Measurements from ENCODE around the gene PLIN4. TPM values are rescaled to one million over a fixed set of nuclear protein-coding genes. Genes with fewer than 3 reads are reported as not detected.
A peak's percentile ranks its signal among the peaks of the same experiment; 100 is the strongest.

Gene PLIN4
- total RNA-seq, 4 donors from 2014 or later, result 65.1 to 689 (median 138) TPM

GRCh38 chr19:4521888-4522242 lies 3.6 kb upstream of the PLIN4 start:
- no peaks in the 10 kb centered on the region for H3K9me3 ChIP-seq
- TF ChIP-seq EP300 (IDR thresholded peaks at IDR 0.05) (no peak), POLR2A (IDR thresholded peaks at IDR 0.05) (no peak), CTCF (IDR thresholded peaks at IDR 0.05) (no peak)
- no peaks in the 10 kb centered on the region for H3K36me3 ChIP-seq
- H3K4me1 ChIP-seq, result peaks cover 0 to 14% (median 0%) of the 10 kb centered on the region in 4 donors
- peaks cover 0 to 36% of the 10 kb centered on the region in 2 donors for H3K27me3 ChIP-seq
- no peak overlapping the region for H3K27ac ChIP-seq
- H3K4me3 ChIP-seq, result no peak overlapping the region
- DNase-seq (ENCODE audit: low spot score in 2 of 2), result no peak
- 74 to 79% methylated on average over 5 of the region's 5 CpGs for WGBS, 2 donors

GRCh38 chr19:4521170-4521887 lies 3.0 kb upstream of the PLIN4 start:
- Histone ChIP-seq H3K27me3 (peaks cover 0 to 41% of the 10 kb centered on the region in 2 donors), H3K36me3 (no peaks in the 10 kb centered on the region), H3K4me1 (peaks cover 0 to 14% (median 0%) of the 10 kb centered on the region in 4 donors), H3K27ac (no peak overlapping the region), H3K9me3 (no peaks in the 10 kb centered on the region), H3K4me3 (no peak overlapping the region)
- TF ChIP-seq EP300 (IDR thresholded peaks at IDR 0.05) (no peak), CTCF (IDR thresholded peaks at IDR 0.05) (no peak), POLR2A (IDR thresholded peaks at IDR 0.05) (no peak)
- DNase-seq (ENCODE audit: low spot score in 2 of 2), result no peak
- WGBS, 2 donors, result 74 to 76% methylated on average over 8 to 11 of the region's 11 CpGs

- WGBS, 2 donors, result 57 to 67% methylated on average over 9 of the region's 9 CpGs
- no peak for DNase-seq (ENCODE audit: low spot score in 2 of 2)
Observed at GRCh38 chr19:4519521-4520277, 1.4 kb upstream of the PLIN4 start.

DNA sequence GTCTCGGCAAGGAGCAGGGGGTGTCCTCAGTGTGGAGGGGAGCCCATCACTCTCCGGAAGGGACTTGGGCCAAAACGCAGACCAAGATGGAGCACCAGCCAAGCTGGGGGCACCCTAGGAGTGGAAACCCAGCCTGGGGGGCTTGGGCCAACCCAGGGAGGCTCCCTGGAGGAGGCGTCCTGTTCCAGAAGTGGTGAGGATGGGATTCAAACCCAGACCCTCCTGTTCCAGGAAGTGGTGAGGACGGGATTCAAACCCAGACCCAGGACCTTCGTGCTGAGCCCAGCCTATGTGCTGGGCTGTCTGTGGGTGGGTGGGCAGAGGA lies 848 bp upstream of the PLIN4 start:
- H3K9me3 ChIP-seq, result no peaks in the 10 kb centered on the region
- peaks cover 0 to 14% (median 0%) of the 10 kb centered on the region in 4 donors for H3K4me1 ChIP-seq
- 89 to 90% methylated on average over 4 to 6 of the region's 6 CpGs for WGBS, 2 donors
- TF ChIP-seq EP300 (IDR thresholded peaks at IDR 0.05) (no peak), POLR2A (IDR thresholded peaks at IDR 0.05) (no peak), CTCF (IDR thresholded peaks at IDR 0.05) (no peak)
- H3K27me3 ChIP-seq, result peaks cover 0 to 36% of the 10 kb centered on the region in 2 donors
- peak overlapping the region in 1 of 4 donors; percentile 3 for H3K27ac ChIP-seq
- H3K4me3 ChIP-seq, result no peak overlapping the region
- no peak for DNase-seq (ENCODE audit: low spot score in 2 of 2)
- no peaks in the 10 kb centered on the region for H3K36me3 ChIP-seq

More at GRCh38 chr19:4519521-4520277, 1.4 kb upstream of the PLIN4 start:
- Histone ChIP-seq H3K36me3 (no peaks in the 10 kb centered on the region), H3K4me3 (no peak overlapping the region), H3K9me3 (no peaks in the 10 kb centered on the region), H3K27ac (no peak overlapping the region), H3K27me3 (peaks cover 0 to 36% of the 10 kb centered on the region in 2 donors), H3K4me1 (peaks cover 0 to 14% (median 0%) of the 10 kb centered on the region in 4 donors)
- TF ChIP-seq CTCF (IDR thresholded peaks at IDR 0.05) (no peak), EP300 (IDR thresholded peaks at IDR 0.05) (no peak), POLR2A (IDR thresholded peaks at IDR 0.05) (no peak)

GRCh38 chr19:4517451-4518057 lies 732 bp downstream of the PLIN4 start:
- H3K4me3 ChIP-seq, result no peak overlapping the region
- no peak for TF ChIP-seq POLR2A (IDR thresholded peaks at IDR 0.05)
- TF ChIP-seq CTCF (IDR thresholded peaks at IDR 0.05), result no peak
- no peak for TF ChIP-seq EP300 (IDR thresholded peaks at IDR 0.05)
- H3K9me3 ChIP-seq, result no peaks in the 10 kb centered on the region
- DNase-seq (ENCODE audit: low spot score in 2 of 2), result no peak
- peaks cover 0 to 14% (median 0%) of the 10 kb centered on the region in 4 donors for H3K4me1 ChIP-seq
- H3K27ac ChIP-seq, result no peak overlapping the region
- H3K36me3 ChIP-seq, result no peaks in the 10 kb centered on the region
- WGBS, 2 donors, result 78 to 84% methylated on average over 9 to 13 of the region's 24 CpGs
- H3K27me3 ChIP-seq, result peaks cover 0 to 36% of the 10 kb centered on the region in 2 donors
